NCI-H2029 (cell line): ENCODE measurements around the gene CBY1.
A peak's percentile ranks its signal among the peaks of the same experiment; 100 is the strongest.

Experiments
- DNase-seq: peaks from one replicate; lab custom pipeline; 2025; lab: John Stamatoyannopoulos, UW

The CBY1 gene

DNA sequence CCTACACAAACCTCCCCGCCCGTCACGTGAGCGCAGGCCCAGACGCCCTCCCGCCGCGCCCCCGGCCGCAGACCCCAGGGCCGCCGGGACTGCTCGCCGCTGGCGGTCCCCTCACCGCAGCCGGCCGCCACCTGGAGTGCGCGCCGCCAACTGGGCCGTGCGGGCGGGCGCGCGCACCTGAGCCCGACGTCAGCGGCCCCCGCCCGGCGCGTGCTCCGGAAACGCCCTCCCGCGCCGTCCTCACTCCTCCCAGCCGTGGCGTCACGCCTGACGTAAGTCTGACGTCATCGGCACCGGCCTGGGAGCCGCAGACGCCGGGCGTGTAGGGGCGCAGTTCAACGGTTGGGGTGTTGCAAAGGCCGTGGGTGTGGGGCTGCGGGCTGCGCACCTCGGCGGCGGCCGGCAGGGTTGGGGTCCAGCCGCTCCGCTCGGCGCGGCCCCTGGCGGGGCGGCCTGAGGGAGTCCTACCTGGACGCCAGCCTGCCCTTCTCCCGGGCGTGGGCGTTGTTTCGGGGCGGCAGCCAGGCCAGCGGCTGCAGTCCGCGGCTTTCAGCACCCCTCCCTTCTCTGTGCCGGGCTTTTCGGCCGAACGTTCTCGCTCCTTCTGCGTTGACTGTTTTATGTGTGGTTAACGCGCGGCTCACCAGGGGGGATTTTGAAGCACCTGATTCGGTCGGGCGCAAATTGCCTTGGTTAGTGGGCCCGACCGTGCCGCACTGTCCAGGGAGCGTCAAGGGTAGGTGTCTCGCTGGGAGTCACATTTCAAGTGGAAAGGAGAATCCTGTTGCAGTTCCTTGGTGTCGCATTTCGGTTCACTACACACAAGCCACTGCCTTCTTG lies 44.6 kb downstream of the CBY1 start, which contains the start of gene JOSD1:
JOSD1 (minus strand) TSS at position 155 of the 840 bp plus-strand sequence. CDS start 956 bp downstream, outside the sequence.
- DNase-seq, result peak; percentile 81

GRCh38 chr22:38704654-38705234 lies 48.3 kb downstream of the CBY1 start:
- DNase-seq, result no peak

GRCh38 chr22:38705235-38706100 lies 49.0 kb downstream of the CBY1 start, which contains the start of gene GTPBP1:
Gene GTPBP1, plus strand, starts transcription at chr22:38705944. Its CDS starts 12 bp downstream, at chr22:38705956.
- peak; percentile 100 for DNase-seq

DNA sequence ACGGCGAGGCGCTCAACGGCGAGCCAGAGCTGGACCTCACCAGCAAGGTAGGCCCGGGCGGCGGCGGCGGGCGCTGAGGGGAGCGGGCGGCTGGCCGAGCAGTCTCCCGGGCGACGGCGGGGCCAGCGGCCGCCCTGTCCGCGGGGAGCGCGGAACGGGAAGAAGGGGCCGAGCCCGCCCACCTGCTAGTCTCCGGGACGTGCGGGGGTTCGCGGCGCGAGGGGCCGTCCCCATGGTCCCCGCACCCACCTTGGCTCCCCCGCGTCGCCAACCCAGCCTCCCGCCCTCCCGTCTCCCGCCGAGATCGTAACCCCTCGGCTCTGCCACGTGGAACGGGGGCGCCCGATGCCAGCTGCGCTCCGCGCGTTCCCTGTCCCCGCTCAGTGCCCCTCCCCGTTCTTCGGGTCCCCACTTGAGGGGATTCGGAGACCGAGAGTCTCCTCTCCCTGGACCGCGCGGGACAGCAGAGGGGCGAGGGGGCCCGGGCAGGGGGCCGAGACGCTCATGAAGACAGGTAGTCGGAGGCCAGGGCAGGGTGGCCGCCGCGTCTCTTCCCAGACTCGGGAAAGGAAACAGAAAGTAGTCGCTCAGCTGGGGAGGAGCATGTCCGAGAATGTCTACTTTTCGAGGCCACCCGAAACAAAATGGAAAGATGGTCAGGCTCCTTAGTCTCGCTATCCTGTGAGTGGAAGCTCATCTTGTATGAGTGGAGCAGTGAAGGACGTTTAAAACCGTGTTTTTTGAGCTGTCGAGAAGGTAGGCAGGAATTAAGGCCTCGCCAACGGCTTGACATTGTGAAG lies 49.9 kb downstream of the CBY1 start:
- no peak for DNase-seq

- no peak for DNase-seq
These were observed 50.4 kb downstream of the CBY1 start for GRCh38 chr22:38706901-38707195.

DNA sequence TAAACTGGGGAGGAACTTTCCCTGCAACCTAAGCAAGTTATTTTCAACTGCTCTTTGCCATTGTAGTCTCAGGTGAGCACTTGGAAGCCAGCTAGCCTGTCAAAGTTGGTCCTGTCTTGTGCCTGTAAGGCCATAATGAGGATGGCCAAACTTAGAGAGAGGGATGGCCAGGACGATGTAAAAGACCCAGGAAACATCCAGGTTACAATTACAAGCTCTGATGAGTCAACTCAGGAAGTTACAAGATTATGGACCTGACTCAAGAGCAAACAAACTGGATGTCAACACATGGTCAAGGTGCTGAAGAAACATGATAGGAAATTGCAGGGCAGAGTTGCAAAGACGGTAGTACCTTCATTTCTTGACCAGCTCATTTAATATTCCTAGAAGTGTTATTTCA lies 50.9 kb downstream of the CBY1 start:
- no peak for DNase-seq

GRCh38 chr22:38707984-38708383 lies 51.5 kb downstream of the CBY1 start:
- DNase-seq, result no peak

GRCh38 chr22:38709306-38709705 lies 52.9 kb downstream of the CBY1 start:
- no peak for DNase-seq

- no peak for DNase-seq
These were observed 53.9 kb downstream of the CBY1 start for GRCh38 chr22:38710351-38710750.

DNA sequence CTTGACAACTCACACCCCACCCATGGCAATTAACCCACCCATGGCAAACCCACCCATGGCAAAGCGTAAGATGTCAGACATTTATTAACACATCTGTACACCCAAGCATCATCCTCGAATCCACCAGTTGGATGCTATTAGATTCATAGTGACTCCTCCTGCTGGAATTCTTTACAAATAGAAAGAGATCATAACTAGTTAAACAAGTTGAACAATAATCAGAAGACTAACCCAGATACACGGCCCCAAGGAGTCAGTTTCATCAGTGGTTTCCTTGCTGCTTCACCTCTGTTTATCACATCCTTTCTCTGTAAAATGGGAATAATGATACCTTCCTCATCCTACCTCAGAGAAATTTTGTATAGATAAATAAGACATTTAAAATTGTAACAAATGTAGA lies 54.4 kb downstream of the CBY1 start:
- no peak for DNase-seq

GRCh38 chr22:38712486-38713207 lies 56.2 kb downstream of the CBY1 start:
- no peak for DNase-seq

- no peak for DNase-seq
These were observed 57.5 kb downstream of the CBY1 start for GRCh38 chr22:38713921-38714320.

DNA sequence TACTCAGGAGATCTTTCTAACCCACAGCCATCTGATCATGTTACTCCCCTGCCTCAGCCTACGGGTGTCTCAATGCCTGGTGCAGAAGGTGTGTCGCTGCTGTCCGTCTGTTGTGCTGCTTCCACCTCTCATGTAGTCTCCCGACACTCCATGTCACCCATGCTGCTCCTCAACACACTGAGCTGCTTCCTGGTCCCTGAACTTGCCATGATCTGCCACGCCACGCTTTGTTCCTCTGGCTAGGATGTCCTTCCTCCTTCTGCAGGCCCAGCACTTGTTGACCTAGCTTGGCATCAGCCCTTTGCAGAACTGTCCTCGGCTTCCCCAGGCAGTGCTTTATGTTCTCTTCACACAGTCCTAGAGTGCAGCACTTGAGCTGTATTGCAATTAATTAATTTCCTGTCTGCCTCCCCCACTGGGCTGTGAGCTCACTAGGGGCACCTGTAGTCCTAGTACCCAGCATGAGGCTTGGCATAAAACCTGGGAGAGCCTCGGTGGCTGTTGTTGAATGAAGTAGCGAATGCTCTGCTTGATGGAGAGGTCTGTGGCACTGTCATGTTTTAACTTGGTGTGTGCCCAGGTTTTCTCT lies 58.8 kb downstream of the CBY1 start:
- peak; percentile 68 for DNase-seq

- DNase-seq, result no peak
These were observed 59.4 kb downstream of the CBY1 start for GRCh38 chr22:38715852-38716251.

- no peak for DNase-seq
These were observed 59.8 kb downstream of the CBY1 start for GRCh38 chr22:38716271-38716670.

DNA sequence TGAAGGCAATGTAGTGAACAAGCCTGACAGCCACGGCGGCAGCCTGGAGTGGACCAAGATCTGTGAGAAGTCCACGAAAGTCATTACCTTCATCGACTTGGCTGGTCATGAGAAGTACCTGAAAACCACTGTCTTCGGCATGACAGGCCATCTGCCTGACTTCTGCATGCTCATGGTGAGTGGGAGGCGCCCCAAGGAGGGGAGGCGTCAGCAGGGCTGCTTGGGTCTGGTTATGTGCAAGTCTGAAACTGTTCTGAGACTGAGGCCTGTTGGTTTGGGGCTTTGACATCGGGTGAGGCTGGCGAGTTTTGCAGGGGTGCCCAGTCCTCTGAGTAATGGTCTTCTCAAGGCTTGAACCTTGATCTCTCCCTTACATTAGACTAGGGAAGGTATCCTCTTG lies 60.4 kb downstream of the CBY1 start:
- no peak for DNase-seq

DNA sequence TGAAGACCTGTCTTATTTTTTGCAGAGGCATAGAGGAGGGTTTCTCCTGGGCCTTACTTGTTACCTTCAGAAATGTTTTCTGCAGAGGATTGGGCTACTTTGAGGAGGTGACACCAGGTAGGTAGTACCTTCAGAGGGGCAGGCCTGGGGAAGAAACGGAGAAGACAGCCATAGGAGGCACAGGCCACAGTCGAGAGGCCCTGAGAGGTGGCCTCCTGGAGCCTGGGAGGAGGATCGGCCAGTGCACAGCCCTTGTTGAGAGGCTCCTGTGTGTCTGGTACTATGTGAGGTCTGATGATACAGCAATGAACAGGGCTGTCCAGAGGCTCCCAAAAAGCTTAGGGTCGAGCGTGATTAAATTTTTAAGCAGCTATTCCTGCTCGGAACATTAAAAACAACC lies 60.8 kb downstream of the CBY1 start:
- no peak for DNase-seq

- peak; percentile 37 for DNase-seq
These were observed 62.0 kb downstream of the CBY1 start for GRCh38 chr22:38718414-38718813.

DNA sequence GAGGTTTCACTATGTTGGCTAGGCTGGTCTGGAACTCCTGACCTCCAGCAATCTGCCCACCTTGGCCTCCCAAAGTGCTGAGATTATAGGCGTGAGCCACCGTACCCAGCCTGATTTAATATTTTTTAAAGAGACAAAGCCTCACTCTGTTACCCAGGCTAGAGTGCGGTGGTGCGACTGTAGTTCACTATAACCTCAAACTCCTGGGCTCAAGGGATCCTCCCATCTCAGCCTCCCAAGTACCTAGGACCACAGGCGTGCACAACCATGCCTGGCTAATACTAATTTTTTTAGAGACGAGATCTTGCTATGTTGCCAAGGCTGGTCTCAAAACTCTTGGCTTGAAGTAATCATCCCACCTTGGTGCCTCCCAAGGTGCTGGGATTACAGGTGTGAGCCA lies 62.8 kb downstream of the CBY1 start:
- no peak for DNase-seq

- no peak for DNase-seq
These were observed 63.9 kb downstream of the CBY1 start for GRCh38 chr22:38720350-38720749.

DNA sequence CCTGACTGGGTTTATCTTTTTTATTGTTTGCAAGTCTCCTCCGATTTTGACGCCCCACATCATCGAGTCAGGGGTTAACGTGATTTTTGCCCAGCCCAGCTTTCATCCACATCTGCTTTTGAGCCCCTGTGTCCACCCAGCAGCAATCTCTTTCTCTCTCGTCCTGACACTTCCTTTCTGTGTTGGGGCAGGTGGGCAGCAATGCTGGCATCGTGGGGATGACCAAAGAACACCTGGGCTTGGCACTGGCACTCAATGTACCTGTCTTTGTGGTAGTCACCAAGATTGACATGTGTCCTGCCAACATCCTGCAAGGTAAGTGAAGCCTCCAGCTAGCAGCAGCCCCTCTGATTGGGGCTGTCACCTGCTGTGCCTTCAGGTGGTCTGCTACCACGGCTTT lies 65.1 kb downstream of the CBY1 start:
- DNase-seq, result no peak
